Stimulated activated CD8-positive, alpha-beta memory T cell treated with anti-CD3 and anti-CD28 coated beads, Interleukin-12 subunit alpha, Interleukin-12 subunit beta, amount 100 ng/mL, for 24 hours (primary cell): ENCODE measurements around the gene EVA1B.
A peak's percentile ranks its signal among the peaks of the same experiment; 100 is the strongest.

Experiments used
- DNase-seq: peaks from one replicate; pipeline ENCODE4 v3.0.0-alpha.2; 2020; ENCODE audit errors: extremely low read depth

The EVA1B gene

GRCh38 chr1:36320291-36320761 is 3.1 kb downstream of the EVA1B start:
- no peak for DNase-seq

- DNase-seq = no peak
Measured at GRCh38 chr1:36309397-36309796, 14.0 kb downstream of the EVA1B start.

- no peak for DNase-seq
Measured at GRCh38 chr1:36307601-36308330, 15.7 kb downstream of the EVA1B start.

GRCh38 chr1:36306902-36307456 is 16.5 kb downstream of the EVA1B start:
- peak; percentile 81 for DNase-seq

- DNase-seq = no peak
Measured at GRCh38 chr1:36306210-36306901, 17.1 kb downstream of the EVA1B start, which contains the start of gene SH3D21. TSS of gene SH3D21 (plus strand) at chr1:36306368. CDS start at chr1:36306421, 53 bp downstream.

- no peak for DNase-seq
Measured at GRCh38 chr1:36305915-36306209, 17.6 kb downstream of the EVA1B start.

- DNase-seq = no peak
Measured at GRCh38 chr1:36304970-36305914, 18.2 kb downstream of the EVA1B start.

- no peak for DNase-seq
Measured at GRCh38 chr1:36304521-36304920, 18.9 kb downstream of the EVA1B start.

GRCh38 chr1:36303650-36304360 is 19.6 kb downstream of the EVA1B start:
- no peak for DNase-seq

- DNase-seq = no peak
Measured at GRCh38 chr1:36303244-36303643, 20.2 kb downstream of the EVA1B start.

- no peak for DNase-seq
Measured at GRCh38 chr1:36301220-36301619, 22.2 kb downstream of the EVA1B start.

- no peak for DNase-seq
Measured at GRCh38 chr1:36300526-36300925, 22.9 kb downstream of the EVA1B start.

- no peak for DNase-seq
Measured at GRCh38 chr1:36298640-36299039, 24.8 kb downstream of the EVA1B start.

- no peak for DNase-seq
Measured at GRCh38 chr1:36297062-36297461, 26.4 kb downstream of the EVA1B start.

GRCh38 chr1:36295390-36295789 is 28.1 kb downstream of the EVA1B start:
- no peak for DNase-seq

- no peak for DNase-seq
Measured at GRCh38 chr1:36287595-36287994, 35.9 kb downstream of the EVA1B start.

- DNase-seq = no peak
Measured at GRCh38 chr1:36286802-36287201, 36.6 kb downstream of the EVA1B start.

GRCh38 chr1:36285443-36286101 is 37.9 kb downstream of the EVA1B start:
- no peak for DNase-seq

GRCh38 chr1:36284517-36284916 is 38.9 kb downstream of the EVA1B start:
- DNase-seq = no peak

GRCh38 chr1:36284061-36284460 is 39.4 kb downstream of the EVA1B start:
- no peak for DNase-seq

GRCh38 chr1:36279789-36280296 is 43.6 kb downstream of the EVA1B start:
- no peak for DNase-seq
